K562 (cell line): ENCODE data around the gene NAT10. TPM values are rescaled to one million over a fixed set of nuclear protein-coding genes. Genes with fewer than 3 reads are reported as not detected.

Source experiments
- ATAC-seq: fragments of 200-7000 bp; cut with Tn5 transposase; 3 replicates; pipeline ENCODE4 v1.9.1; 2020; ENCODE audit warnings: moderate library complexity
- BruUV-seq: library from RNA; stranded (reverse); fragments of 400-500 nt; replicated peaks from 2 replicates; lab custom pipeline; 2021; lab: Mats Ljungman, UMichigan
- CTCF ChIA-PET: fragments of 300-600 bp; formaldehyde crosslinking; extraction: SDS; loops from one replicate; lab custom pipeline; 2021; ENCODE audit warnings: low intra/inter-chr PET ratio; lab: Yijun Ruan, JAX
- POLR2A ChIA-PET: fragments of 300-600, 350-650 bp; sonication (Branson Sonifier 250); formaldehyde crosslinking; extraction: SDS; loops from one replicate; lab custom pipeline; 2021; ENCODE audit warnings: antibody characterized with exemption, inconsistent platforms; lab: Yijun Ruan, JAX
- DNase-seq, 4 experiments: peaks; one replicate each; pipeline versions ENCODE4 v3.0.0 to v3.0.0-alpha.2; 2011 to 2018; ENCODE audit warnings: low spot score in 3 of 4, mixed read lengths in 3 of 4; ENCODE audit errors: extremely low read depth in 1 of 4
- FAIRE-seq: peaks from 2 replicates; lab custom pipeline; 2011; peaks lifted over from hg19 to GRCh38; lab: Jason Lieb, UNC
- H2AFZ ChIP-seq: 2 replicates; pipeline ENCODE4 v1.6.0; 2011; ENCODE audit warnings: low read depth, low read length, control low read depth, inconsistent platforms
- H3K27ac ChIP-seq: fragments of 200-600 bp; 3 replicates; pipeline ENCODE4 v1.8.0; 2011; ENCODE audit warnings: low read depth, mild to moderate bottlenecking, control low read depth, inconsistent platforms, low read length, moderate library complexity, mixed read lengths; ENCODE audit errors: extremely low read depth
- H3K27me3 ChIP-seq, 2 experiments: fragments of 300-600 bp in 1 of 2; 2 replicates in 1 of 2; 3 replicates in 1 of 2; pipeline versions ENCODE4 v1.6.0 to v1.8.0; 2011; ENCODE audit warnings: inconsistent platforms in 2 of 2, low read length in 2 of 2, mild to moderate bottlenecking in 1 of 2, mixed read lengths in 1 of 2, moderate library complexity in 1 of 2; ENCODE audit not compliant: control insufficient read depth in 2 of 2, insufficient read depth in 2 of 2
- H3K36me3 ChIP-seq: fragments of 300-600 bp; 3 replicates; pipeline ENCODE4 v1.8.0; 2011; ENCODE audit warnings: mild to moderate bottlenecking, low read length, inconsistent platforms; ENCODE audit not compliant: control insufficient read depth, insufficient read depth
- H3K4me1 ChIP-seq, 2 experiments: fragments of 200-600 bp in 1 of 2; replicated peaks in 1 of 2; 2 replicates in 1 of 2; 3 replicates in 1 of 2; pipeline versions ENCODE4 v1.5.1 to v1.8.0; 2011; ENCODE audit warnings: inconsistent platforms in 2 of 2, low read length in 2 of 2, mild to moderate bottlenecking in 1 of 2, mixed read lengths in 1 of 2, moderate library complexity in 1 of 2; ENCODE audit not compliant: control insufficient read depth in 2 of 2, insufficient read depth in 2 of 2
- H3K4me2 ChIP-seq: 2 replicates; pipeline ENCODE4 v1.6.1; 2011; ENCODE audit warnings: low read length, control low read depth, inconsistent platforms, mixed read lengths; ENCODE audit not compliant: insufficient read depth
- H3K4me3 ChIP-seq: fragments of 200-600 bp; sonication (generic), shearing (Covaris generic); 2 replicates; pipeline ENCODE4 v1.5.1; 2016; ENCODE audit warnings: control low read depth, inconsistent platforms
- H3K79me2 ChIP-seq: fragments of 200-600 bp; 3 replicates; pipeline ENCODE4 v1.8.0; 2011; ENCODE audit warnings: low read length, inconsistent platforms; ENCODE audit not compliant: control insufficient read depth, insufficient read depth
- H3K9ac ChIP-seq, 2 experiments: 2 replicates each; pipeline versions ENCODE4 v1.6.0 to v1.6.1; 2011; ENCODE audit warnings: low read depth in 2 of 2, low read length in 2 of 2, control low read depth in 1 of 2, inconsistent platforms in 1 of 2, mild to moderate bottlenecking in 1 of 2, mixed read lengths in 1 of 2; ENCODE audit not compliant: insufficient read depth in 1 of 2
- H3K9me1 ChIP-seq: one replicate; pipeline ENCODE4 v1.6.0; 2011; ENCODE audit warnings: inconsistent platforms, mild to moderate bottlenecking, low read length, moderate library complexity; ENCODE audit not compliant: control insufficient read depth, insufficient read depth
- H3K9me3 ChIP-seq: replicated peaks from 2 replicates; pipeline ENCODE4 v1.5.1; 2011; ENCODE audit warnings: low read depth, low read length, inconsistent platforms; ENCODE audit not compliant: control insufficient read depth, insufficient read depth
- H4K20me1 ChIP-seq: replicated peaks from 2 replicates; pipeline ENCODE4 v1.6.1; 2011; ENCODE audit warnings: low read length, inconsistent platforms, mixed read lengths; ENCODE audit not compliant: control insufficient read depth, insufficient read depth
- KLF16 ChIP-seq: IDR thresholded peaks from 2 replicates; pipeline ENCODE4 v1.6.1; 2016; ENCODE audit warnings: antibody characterized with exemption
- NCOA4 ChIP-seq: fragments of 450-650 bp; IDR thresholded peaks from 2 replicates; pipeline ENCODE4 v1.6.1; 2018; ENCODE audit warnings: mild to moderate bottlenecking; ENCODE audit not compliant: partially characterized antibody
- ZNF184 ChIP-seq: sonication (generic); formaldehyde crosslinking; IDR thresholded peaks from 2 replicates; pipeline ENCODE4 v1.5.0; 2020; ENCODE audit warnings: missing genetic modification reagents
- ZNF778 ChIP-seq: fragments of 450-650 bp; formaldehyde crosslinking; IDR thresholded peaks from 2 replicates; pipeline ENCODE4 v1.4.0; 2020; ENCODE audit warnings: mild to moderate bottlenecking, moderate library complexity
- ZNF780A ChIP-seq: fragments of 250-450 bp; sonication (Bioruptor Pico); IDR thresholded peaks from 2 replicates; pipeline ENCODE4 v1.5.0; 2021; ENCODE audit warnings: mild to moderate bottlenecking
- WGBS: fragments of 100-300 bp; shearing (Covaris generic); methylation state at CpG from one replicate; pipeline ENCODE4 v1.1.6; 2016; ENCODE audit warnings: low coverage, mixed read lengths; ENCODE audit not compliant: insufficient coverage; ENCODE audit errors: missing lambda C conversion rate; 5-methylcytosine and 5-hydroxymethylcytosine counted together
- in situ Hi-C: fragments of 300-500 bp; cut with MboI; formaldehyde crosslinking; loops from 4 replicates; pipeline ENCODE4 v1.15.0; 2018; ENCODE audit warnings: inconsistent platforms, mixed read lengths
- intact Hi-C: fragments of 100-400 bp; cut with micrococcal nuclease; formaldehyde crosslinking; loops from 2 replicates; pipeline ENCODE4 v1.14.2; 2022
- polyA plus RNA-seq, 8 experiments: library from polyadenylated mRNA; depleted of rRNA in 4 of 8; stranded (reverse) in 5 of 8; unstranded in 3 of 8; fragments of >200 nt; fragmentation: Nextera tagmentation in 2 of 8; fragmentation: Illumina TruSeq in 1 of 8; extraction: Ambion mirVana in 2 of 8; extraction: Trizol in 1 of 8; gene quantifications; 2 replicates each; pipeline versions ENCODE4 v1.2.1 to v1.2.3, GENCODE V29; 2011 to 2014; ENCODE audit warnings: inconsistent platforms in 1 of 8, missing spikeins in 1 of 8
- total RNA-seq, 7 experiments: library from RNA; depleted of rRNA in 6 of 7; stranded (reverse); fragments of >200 nt in 6 of 7; fragmentation: Illumina TruSeq in 2 of 7; extraction: Trizol in 2 of 7; gene quantifications; 2 replicates each; pipeline versions ENCODE4 v1.2.1 to v1.2.3, GENCODE V29; 2011 to 2021; ENCODE audit warnings: low replicate concordance in 1 of 7
- TF ChIP-seq, protein P1 (sequence below), 2 experiments: fragments of 450-650 bp in 1 of 2; sonication (generic) in 1 of 2; formaldehyde crosslinking in 1 of 2; IDR thresholded peaks in 1 of 2; conservative IDR thresholded peaks in 1 of 2; 2 replicates each; pipeline versions ENCODE4 v1.6.1 to v1.8.1; 2016 to 2023; ENCODE audit warnings: mild to moderate bottlenecking in 2 of 2, moderate library complexity in 2 of 2, inconsistent platforms in 1 of 2, missing genetic modification reagents in 1 of 2
- TF ChIP-seq, protein P2 (sequence below): fragments of 450-650 bp; formaldehyde crosslinking; IDR thresholded peaks from 2 replicates; pipeline ENCODE4 v1.4.0; 2020; ENCODE audit warnings: mild to moderate bottlenecking, moderate library complexity
- TF ChIP-seq, protein P3 (sequence below): sonication (generic); formaldehyde crosslinking; IDR thresholded peaks from 2 replicates; pipeline ENCODE4 v1.8.1; 2022; ENCODE audit warnings: missing genetic modification reagents
- TF ChIP-seq, protein P4 (sequence below): fragments of 250-450 bp; sonication (Bioruptor Pico); IDR thresholded peaks from 2 replicates; pipeline ENCODE4 v1.5.0; 2021

Gene NAT10
- total and polyA plus RNA-seq, 9 of the 15 experiments (the other 6 are each of a cell fraction or from before 2014, with no cell fraction given), result 55.4 to 125 (median 86.3) TPM

DNA sequence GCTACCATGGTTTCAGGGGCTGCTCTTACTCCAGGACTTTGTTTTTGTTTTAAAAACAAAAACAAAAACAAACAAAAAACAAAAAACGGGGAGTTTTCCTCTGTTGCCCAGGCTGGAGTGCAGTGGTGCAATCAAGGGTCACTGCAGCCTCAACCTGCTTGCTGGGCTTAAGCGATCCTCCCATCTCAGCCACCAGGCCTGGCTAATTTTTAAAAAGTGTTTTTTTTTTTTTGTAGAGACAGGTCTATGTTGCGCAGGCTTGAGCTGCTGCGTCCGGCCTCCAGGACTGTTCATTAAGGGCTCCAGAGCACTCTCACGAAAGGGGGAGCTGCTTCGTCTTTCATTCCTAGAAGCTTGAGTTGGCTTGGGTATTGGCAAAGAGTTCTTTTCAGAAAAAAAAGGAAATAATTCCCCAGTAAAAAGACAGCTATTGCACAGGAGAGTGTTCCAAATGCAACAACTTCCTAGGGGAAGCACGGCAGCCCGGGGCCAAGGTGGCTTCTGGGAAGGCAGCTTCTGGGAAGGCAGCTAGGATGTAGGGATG is 78.5 kb downstream of the NAT10 start:
- FAIRE-seq, result no peak
- no TSS peak for BruUV-seq
- no peak overlapping the region for H3K9ac ChIP-seq
- H3K79me2 ChIP-seq, result no peaks in the 10 kb centered on the region
- ATAC-seq, result peak; percentile 27; the same call in 1 of the 3 replicates
- intact Hi-C loops, result no loop called here
- no peaks in the 10 kb centered on the region for H3K9me3 ChIP-seq
- no peak overlapping the region for H3K27ac ChIP-seq
- no peaks in the 10 kb centered on the region for H3K9me1 ChIP-seq
- no peak overlapping the region for H3K4me3 ChIP-seq
- H4K20me1 ChIP-seq, result peaks cover 3% of the 10 kb centered on the region; the same call in 1 of the 2 replicates
- TF ChIP-seq, protein P1, sequence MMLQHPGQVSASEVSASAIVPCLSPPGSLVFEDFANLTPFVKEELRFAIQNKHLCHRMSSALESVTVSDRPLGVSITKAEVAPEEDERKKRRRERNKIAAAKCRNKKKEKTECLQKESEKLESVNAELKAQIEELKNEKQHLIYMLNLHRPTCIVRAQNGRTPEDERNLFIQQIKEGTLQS (IDR thresholded peaks at IDR 0.05), result no peak
- TF ChIP-seq, protein P1 (CRISPR knock-in tag; conservative IDR thresholded peaks at IDR 0.05), result no peak
- no peak for TF ChIP-seq KLF16
- CTCF ChIA-PET, result no interaction called here
- no peaks in the 10 kb centered on the region for H3K36me3 ChIP-seq
- POLR2A ChIA-PET, result interaction anchor here (0.6 to 1.8 kb wide), 4 partner anchors 10 to 35 kb away, joined by 3 to 9 read pairs (median 4); no protein-coding TSS in a partner anchor
- in situ Hi-C loops, result no loop called here
- no peak for DNase-seq
- no peaks in the 10 kb centered on the region for H3K4me1 ChIP-seq
- H3K27me3 ChIP-seq, result peaks cover 31 to 63% of the 10 kb centered on the region in 2 experiments; a peak in 4 of 5 replicates
- no peak overlapping the region for H3K4me2 ChIP-seq
- 18% methylated on average over 9 of the region's 9 CpGs for WGBS
- H2AFZ ChIP-seq, result no peak overlapping the region

DNA sequence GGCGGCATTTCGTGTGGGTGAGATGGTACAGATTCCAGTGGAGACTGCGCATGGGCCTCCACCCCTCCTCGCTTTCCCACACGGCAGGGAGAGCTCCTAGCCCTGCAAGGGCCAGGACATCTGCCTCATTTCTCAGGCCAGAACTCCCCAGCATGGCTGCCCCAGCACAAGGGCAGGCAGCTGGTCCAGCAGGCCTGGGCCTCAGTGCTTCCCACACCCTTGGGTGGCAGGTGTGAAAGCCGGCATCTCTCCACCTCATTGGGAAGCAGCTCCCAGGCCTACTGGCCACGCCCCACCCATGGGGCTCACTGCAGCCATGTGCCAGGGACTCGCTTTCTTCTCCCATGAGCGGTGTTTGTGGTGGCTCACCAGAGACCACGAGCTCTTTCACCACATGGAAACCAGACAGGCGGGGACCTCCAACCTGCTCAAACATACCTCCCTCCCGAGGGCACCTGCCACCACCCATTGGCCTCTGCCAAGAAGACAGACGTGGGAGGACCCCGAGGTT is 79.1 kb downstream of the NAT10 start:
- peaks cover 29 to 59% of the 10 kb centered on the region in 2 experiments; a peak in 4 of 5 replicates for H3K27me3 ChIP-seq
- H3K36me3 ChIP-seq, result no peaks in the 10 kb centered on the region
- H2AFZ ChIP-seq, result no peak overlapping the region
- no peaks in the 10 kb centered on the region for H3K9me1 ChIP-seq
- ChIA-PET CTCF (no interaction called here), POLR2A (interaction anchor here (0.6 to 1.8 kb wide), 8 partner anchors 9 to 1074 kb away, joined by 3 to 9 read pairs (median 3); partner anchors contain the start of gene NAT10)
- H3K79me2 ChIP-seq, result no peaks in the 10 kb centered on the region
- no peak overlapping the region for H3K27ac ChIP-seq
- H3K9ac ChIP-seq, result no peak overlapping the region
- peaks cover 3% of the 10 kb centered on the region; the same call in 1 of the 2 replicates for H4K20me1 ChIP-seq
- H3K4me3 ChIP-seq, result no peak overlapping the region
- 5% methylated on average over 14 of the region's 14 CpGs for WGBS
- in situ Hi-C loops (no loop called here), intact Hi-C loops (no loop called here)
- ATAC-seq (no peak), FAIRE-seq (no peak), DNase-seq (no peak)
- no peaks in the 10 kb centered on the region for H3K4me1 ChIP-seq
- no TSS peak for BruUV-seq
- H3K4me2 ChIP-seq, result no peak overlapping the region
- no peaks in the 10 kb centered on the region for H3K9me3 ChIP-seq
- TF ChIP-seq, protein P2, sequence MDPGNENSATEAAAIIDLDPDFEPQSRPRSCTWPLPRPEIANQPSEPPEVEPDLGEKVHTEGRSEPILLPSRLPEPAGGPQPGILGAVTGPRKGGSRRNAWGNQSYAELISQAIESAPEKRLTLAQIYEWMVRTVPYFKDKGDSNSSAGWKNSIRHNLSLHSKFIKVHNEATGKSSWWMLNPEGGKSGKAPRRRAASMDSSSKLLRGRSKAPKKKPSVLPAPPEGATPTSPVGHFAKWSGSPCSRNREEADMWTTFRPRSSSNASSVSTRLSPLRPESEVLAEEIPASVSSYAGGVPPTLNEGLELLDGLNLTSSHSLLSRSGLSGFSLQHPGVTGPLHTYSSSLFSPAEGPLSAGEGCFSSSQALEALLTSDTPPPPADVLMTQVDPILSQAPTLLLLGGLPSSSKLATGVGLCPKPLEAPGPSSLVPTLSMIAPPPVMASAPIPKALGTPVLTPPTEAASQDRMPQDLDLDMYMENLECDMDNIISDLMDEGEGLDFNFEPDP (CRISPR knock-in tag), result no peak
- TF ChIP-seq ZNF778 (CRISPR knock-in tag) (no peak), NCOA4 (no peak), ZNF780A (CRISPR knock-in tag) (no peak), ZNF184 (CRISPR knock-in tag) (no peak)
- TF ChIP-seq, protein P3, sequence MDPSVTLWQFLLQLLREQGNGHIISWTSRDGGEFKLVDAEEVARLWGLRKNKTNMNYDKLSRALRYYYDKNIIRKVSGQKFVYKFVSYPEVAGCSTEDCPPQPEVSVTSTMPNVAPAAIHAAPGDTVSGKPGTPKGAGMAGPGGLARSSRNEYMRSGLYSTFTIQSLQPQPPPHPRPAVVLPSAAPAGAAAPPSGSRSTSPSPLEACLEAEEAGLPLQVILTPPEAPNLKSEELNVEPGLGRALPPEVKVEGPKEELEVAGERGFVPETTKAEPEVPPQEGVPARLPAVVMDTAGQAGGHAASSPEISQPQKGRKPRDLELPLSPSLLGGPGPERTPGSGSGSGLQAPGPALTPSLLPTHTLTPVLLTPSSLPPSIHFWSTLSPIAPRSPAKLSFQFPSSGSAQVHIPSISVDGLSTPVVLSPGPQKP (CRISPR knock-in tag), result no peak
- TF ChIP-seq, protein P4, sequence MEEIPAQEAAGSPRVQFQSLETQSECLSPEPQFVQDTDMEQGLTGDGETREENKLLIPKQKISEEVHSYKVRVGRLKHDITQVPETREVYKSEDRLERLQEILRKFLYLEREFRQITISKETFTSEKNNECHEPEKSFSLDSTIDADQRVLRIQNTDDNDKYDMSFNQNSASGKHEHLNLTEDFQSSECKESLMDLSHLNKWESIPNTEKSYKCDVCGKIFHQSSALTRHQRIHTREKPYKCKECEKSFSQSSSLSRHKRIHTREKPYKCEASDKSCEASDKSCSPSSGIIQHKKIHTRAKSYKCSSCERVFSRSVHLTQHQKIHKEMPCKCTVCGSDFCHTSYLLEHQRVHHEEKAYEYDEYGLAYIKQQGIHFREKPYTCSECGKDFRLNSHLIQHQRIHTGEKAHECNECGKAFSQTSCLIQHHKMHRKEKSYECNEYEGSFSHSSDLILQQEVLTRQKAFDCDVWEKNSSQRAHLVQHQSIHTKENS, result no peak
